Sciatic nerve (tissue), 2 donors: ENCODE measurements around the gene TMC1. TPM values are rescaled to one million over a fixed set of nuclear protein-coding genes. Genes with fewer than 3 reads are reported as not detected.
"Not testable (repeated sequence)": the region's sequence is repeated elsewhere in the genome, so short reads cannot be mapped to it uniquely, and the experiment has no call there.

Experiments used
- ATAC-seq: fragments of 200-7000 bp; cut with Tn5 transposase; one replicate; pipeline ENCODE4 v1.9.1; 2020; ENCODE audit warnings: mild to moderate bottlenecking, moderate library complexity
- DNase-seq: peaks from one replicate; pipeline ENCODE4 v3.0.0-alpha.2; 2020; ENCODE audit warnings: low spot score
- intact Hi-C: fragments of 100-400 bp; cut with DNase I; formaldehyde crosslinking; loops from one replicate; pipeline ENCODE4 v1.14.2; 2022
- total RNA-seq: library from RNA; stranded (reverse); fragmentation: NEBNext Ultra II Directional; extraction: Animal tissue kit (Norgen Biotek cat#: 25700); gene quantifications from one replicate; pipeline ENCODE4 v1.2.1, GENCODE V29; 2021
- donor health status: DM: no; HTN: no; CAD: no.
- donor health status: DM: no; HTN: no; CAD: no.

The TMC1 gene
- total RNA-seq, 1 donor from 2014 or later: 0.36 TPM

DNA sequence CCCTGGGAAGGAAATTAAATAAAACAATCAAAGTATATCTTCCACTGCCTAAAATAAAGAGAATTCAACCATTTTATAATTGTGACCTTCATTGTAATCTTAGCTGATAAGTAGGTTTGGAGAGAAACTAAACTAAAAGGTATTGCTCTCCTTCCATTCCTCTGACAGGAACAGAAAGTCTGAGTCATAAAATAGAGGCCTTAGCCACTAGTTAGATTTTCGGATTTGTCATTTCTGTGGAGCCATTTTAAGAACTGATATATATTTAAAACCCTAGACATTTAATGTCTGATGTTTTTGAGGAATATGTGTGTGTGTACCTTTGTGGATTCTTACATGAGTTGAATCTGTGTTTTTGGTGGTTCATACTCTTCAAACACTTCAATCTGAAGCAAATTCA is 11.8 kb upstream of the TMC1 start:
- ATAC-seq: no peak
- intact Hi-C loops: no loop called here

DNA sequence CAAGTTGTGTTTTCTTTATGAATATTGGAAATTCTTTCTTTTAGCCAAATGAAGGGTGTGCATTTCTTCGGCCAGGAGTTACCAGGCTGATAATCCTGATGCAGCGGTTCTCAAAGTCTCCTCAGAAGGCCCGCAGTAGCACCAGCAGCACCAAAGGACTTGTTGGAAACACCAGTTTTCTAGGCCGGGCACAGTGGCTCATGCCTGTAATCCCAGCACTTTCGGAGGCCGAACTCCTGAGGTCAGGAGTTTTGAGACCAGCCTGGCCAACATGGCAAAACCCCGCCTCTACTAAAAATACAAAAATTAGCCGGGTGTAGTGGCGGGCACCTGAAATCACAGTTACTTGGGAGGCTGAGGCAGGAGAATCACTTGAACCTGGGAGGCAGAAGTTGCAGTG is 397 bp upstream of the TMC1 start:
- ATAC-seq, intact Hi-C loops, DNase-seq: not testable (repeated sequence)

More for the DNA sequence above, 11.8 kb upstream of the TMC1 start:
- no peak for DNase-seq

- no peak for ATAC-seq
- intact Hi-C loops: no loop called here
- DNase-seq: no peak
Observed at GRCh38 chr9:72524820-72525540, 3.6 kb downstream of the TMC1 start.

- DNase-seq (peak; percentile 80), ATAC-seq (peak; percentile 97)
- intact Hi-C loops: no loop called here
Observed at GRCh38 chr9:72526901-72527800, 5.7 kb downstream of the TMC1 start.

- intact Hi-C loops: no loop called here
- ATAC-seq (no peak), DNase-seq (no peak)
Observed at GRCh38 chr9:72527801-72528195, 6.4 kb downstream of the TMC1 start.

DNA sequence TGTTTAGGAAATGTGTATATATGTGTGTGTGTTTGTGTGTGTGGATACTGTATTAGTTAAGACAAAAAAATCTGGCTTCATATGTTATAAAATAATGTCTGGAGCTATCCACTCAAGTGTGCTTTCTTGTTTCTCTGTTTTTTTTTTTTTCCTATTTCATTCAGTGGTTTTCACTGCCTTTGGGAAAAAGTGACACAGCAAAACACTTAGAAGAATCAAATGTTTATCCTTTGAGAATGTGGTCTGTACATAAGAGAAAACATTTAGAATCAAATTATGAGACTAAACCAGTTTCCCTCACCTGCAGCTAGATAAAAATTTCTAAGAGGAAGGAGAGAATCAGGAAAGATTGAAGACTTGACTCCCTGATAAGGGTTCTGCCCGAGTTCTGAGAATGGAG is 8.1 kb downstream of the TMC1 start:
- DNase-seq (no peak), ATAC-seq (no peak)
- intact Hi-C loops: no loop called here

- DNase-seq (no peak), ATAC-seq (no peak)
- intact Hi-C loops: no loop called here
Observed at GRCh38 chr9:72533322-72533721, 11.9 kb downstream of the TMC1 start.

DNA sequence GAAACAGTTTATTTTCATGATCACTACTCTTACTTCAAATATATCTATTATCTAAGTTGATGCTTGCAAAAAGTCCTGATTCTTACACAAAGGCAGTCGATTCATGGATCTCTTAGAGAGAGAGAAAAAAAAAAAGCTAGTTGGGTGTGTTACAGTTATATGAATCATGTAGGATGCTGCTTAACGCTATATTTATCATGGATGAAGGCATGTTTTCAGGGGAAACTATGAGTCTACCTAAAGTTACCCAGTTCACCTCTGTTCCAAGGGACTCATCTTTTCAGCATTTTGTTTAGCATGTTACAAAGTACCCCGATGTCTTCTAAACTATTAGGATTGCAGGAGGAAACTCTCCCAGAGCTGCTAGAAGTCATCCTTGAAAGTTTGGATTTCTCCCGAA is 13.5 kb downstream of the TMC1 start:
- intact Hi-C loops: no loop called here
- DNase-seq (no peak), ATAC-seq (no peak)

- ATAC-seq (peak; percentile 27), DNase-seq (no peak)
- intact Hi-C loops: no loop called here
Observed at GRCh38 chr9:72537011-72537545, 15.7 kb downstream of the TMC1 start.

GRCh38 chr9:72537671-72538070 is 16.3 kb downstream of the TMC1 start:
- no peak for ATAC-seq
- intact Hi-C loops: no loop called here
- DNase-seq: no peak

GRCh38 chr9:72538921-72539702 is 17.7 kb downstream of the TMC1 start:
- intact Hi-C loops: no loop called here
- DNase-seq: no peak
- no peak for ATAC-seq

DNA sequence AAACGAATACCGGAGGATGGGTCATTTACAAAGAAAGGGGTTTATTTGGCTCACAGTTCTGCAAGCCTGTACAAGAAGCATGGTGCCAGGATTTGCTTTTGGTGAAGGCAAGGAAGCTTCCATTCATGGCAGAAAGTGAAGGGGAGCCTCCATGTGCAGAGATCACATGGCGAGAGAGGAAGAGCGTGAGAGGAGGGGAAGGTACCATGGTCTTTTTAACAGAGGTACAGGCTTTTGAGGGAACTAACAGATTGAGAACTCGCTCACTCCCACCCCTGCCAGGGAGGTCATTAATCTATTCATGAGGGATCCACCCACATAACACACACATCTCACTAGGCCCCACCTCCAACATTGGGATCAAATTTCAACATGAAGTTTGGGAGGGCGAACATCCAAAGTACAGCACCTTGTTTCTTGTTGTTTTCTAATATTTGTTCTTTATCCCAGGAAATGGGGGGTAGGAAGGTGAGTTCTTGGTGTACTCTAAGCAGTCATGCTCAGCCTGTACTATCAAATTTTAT is 18.5 kb downstream of the TMC1 start:
- ATAC-seq (no peak), DNase-seq (no peak)
- intact Hi-C loops: no loop called here

DNA sequence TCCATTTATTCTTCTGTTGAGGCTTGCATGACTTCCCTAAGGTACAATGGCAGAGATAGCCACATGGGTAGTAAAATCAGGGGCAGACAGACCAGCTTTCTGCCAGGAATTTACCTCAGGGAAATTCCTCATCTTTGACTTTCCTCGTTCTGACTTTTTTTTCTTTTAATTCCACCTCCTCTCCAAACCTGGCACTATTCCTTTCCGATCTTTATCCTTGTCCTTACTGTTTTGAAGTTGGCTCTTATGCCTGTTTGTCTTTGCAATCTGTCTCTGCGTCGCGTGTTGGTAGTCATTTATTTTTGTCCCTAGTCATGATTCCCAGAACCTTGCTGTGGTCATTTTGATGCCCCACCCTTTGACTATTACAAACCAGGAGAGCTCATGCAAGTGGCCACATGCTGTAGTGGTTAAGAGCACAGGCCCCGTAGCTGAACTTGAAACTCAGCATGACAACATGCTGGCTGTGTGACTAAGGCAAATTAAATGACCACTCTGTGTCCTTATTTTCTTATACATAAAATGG is 19.0 kb downstream of the TMC1 start:
- DNase-seq (no peak), ATAC-seq (no peak)
- intact Hi-C loops: no loop called here

DNA sequence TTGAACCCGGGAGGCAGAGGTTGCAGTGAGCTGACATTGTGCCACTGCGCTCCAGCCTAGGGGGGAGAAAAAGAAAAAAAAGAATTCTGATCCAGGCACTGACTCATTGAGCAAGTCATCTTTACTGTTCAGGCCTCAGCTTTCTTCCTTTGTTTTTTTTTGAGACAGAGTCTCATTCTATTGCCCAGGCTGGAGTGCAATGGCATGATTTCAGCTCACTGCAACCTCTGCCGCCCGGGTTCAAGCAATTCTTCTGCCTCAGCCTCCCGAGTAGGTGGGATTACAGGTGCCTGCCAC is 21.1 kb downstream of the TMC1 start:
- DNase-seq, ATAC-seq, intact Hi-C loops: not testable (repeated sequence)

DNA sequence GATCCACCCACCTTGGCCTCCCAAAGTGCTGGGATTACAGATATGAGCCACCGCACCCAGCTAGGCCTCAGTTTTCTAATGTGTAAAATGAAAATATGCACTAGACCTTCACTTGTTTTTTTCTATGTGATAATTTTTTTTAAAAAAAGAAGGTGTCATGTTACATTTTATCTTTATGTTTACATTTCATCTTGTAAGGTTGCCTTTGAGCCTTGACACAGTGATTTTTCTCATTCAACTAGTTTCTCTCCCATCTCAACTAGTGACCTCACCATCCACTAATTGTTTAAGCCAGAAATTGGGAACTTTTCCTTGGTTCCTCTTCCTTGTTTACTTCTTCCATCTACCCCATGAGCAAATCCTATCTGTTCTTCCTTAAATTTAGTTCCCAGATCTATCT is 21.5 kb downstream of the TMC1 start:
- ATAC-seq (no peak), DNase-seq (no peak)
- intact Hi-C loops: no loop called here

DNA sequence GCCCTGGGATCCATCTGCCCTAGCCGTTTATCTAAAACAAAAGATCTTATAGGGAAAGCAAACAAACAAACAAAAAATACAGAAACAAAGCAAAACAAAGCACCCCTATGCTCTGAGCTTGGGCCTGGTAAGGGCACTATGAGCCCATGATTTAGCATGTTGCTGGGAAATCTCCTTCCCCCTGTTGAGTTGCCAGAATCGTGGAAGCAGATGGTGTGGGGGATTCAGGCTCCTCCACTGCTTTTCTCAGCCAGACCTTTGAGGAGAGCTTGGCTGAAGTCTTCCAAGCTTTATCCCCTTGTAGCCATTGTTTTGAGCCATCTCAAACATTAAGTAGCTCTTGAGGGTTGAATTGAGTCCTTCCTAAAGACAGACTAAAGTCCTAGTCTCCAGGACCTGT is 29.9 kb downstream of the TMC1 start:
- DNase-seq (no peak), ATAC-seq (no peak)
- intact Hi-C loops: no loop called here

DNA sequence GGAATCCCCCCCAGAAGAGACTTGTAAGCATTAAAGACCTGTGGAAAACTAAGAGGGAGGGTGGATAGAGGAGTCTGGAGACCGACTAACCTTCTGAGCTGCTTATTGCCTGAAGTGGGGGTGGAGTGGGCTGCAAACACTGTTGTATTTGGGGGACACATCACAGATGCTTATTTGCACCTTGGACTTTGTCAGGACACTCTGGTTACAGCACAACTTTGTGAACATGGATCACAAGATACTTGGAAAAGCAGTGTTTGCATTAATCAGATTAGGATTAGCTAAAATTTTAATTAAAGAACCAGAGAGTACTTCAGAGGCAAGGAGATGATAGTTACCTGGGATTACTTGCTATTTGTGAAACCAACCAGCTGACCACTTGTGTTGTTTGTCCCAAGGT is 30.9 kb downstream of the TMC1 start:
- no peak for DNase-seq
- intact Hi-C loops: no loop called here
- no peak for ATAC-seq

- intact Hi-C loops: no loop called here
- ATAC-seq (peak; percentile 86), DNase-seq (no peak)
Observed at GRCh38 chr9:72554221-72554641, 32.8 kb downstream of the TMC1 start.

DNA sequence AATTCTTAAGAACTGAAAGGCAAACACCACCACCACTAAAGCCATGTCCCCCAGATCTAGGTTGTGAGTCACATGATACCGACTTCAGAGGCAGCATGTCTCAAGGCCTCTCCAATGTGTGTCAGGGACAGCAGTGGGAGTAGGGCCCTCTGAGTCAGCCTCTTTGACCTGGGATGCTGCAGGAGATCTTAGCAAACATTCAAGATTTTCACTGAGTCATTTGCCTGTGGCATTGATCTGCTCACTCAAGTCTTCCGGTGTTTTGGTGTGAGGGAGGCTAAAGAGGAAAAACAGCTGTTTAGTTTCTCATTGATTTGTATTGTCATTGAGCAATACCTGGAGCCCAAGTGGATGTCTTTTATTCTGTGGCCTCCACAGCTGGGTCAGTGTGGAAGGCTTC is 36.1 kb downstream of the TMC1 start:
- ATAC-seq (no peak), DNase-seq (no peak)
- intact Hi-C loops: no loop called here
